Measurements from ENCODE around the gene NFATC1. TPM values are rescaled to one million over a fixed set of nuclear protein-coding genes. Genes with fewer than 3 reads are reported as not detected.
A peak's percentile ranks its signal among the peaks of the same experiment; 100 is the strongest.

The NFATC1 gene
- total and polyA plus RNA-seq, 3 experiments from 2014 or later: 36.7 to 46.7 (median 45.9) TPM

DNA sequence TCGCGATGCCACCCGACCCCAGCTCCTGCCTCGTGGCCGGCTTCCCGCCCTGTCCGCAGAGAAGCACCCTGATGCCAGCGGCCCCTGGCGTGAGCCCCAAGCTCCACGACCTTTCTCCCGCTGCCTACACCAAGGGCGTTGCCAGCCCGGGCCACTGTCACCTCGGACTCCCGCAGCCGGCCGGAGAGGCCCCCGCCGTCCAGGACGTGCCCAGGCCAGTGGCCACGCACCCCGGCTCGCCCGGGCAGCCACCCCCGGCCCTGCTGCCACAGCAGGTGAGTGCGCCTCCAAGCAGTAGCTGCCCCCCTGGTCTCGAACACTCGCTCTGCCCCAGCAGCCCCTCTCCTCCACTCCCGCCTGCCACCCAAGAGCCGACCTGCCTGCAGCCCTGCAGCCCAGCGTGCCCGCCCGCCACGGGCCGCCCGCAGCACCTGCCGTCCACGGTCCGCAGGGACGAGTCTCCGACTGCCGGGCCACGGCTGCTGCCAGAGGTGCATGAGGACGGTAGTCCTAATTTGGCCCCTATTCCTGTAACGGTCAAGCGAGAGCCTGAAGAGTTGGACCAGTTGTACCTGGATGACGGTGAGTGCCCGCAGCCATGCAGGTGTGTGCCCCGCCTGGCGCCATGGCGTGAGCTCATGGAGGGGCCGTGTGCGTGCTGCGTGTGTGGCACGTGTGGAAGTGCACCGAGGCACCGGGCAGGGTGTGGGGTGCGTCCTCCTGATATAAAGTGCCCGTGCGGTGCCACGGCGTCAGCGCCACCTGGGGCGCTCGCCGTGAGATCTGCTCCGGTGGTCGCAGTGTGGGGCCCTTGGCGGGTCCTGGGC is 90.8 kb downstream of the NFATC1 start:
- ChIA-PET POLR2A (no interaction called here), CTCF (no interaction called here)
- DNase-seq: peak in 1 of 5 donors; percentile 40
- Mint-ChIP-seq H3K27ac (no peak overlapping the region), H3K4me3 (no peak overlapping the region), H3K4me1 (peaks cover 5 to 8% (median 5%) of the 10 kb centered on the region in 3 donors), H3K36me3 (peaks cover 0 to 55% (median 5%) of the 10 kb centered on the region in 3 donors), H3K9me3 (no peaks in the 10 kb centered on the region), H3K27me3 (no peaks in the 10 kb centered on the region)
- Histone ChIP-seq H3K4me3 (ENCODE audit: low read length) (no peak overlapping the region), H3K27ac (ENCODE audit: low read depth, low read length) (no peak overlapping the region), H3K4me1 (ENCODE audit: insufficient read depth, low read length) (peaks cover 1% of the 10 kb centered on the region), H3K36me3 (ENCODE audit: insufficient read depth, low read length) (peaks cover 15% of the 10 kb centered on the region), H3K9me3 (ENCODE audit: low read length) (no peaks in the 10 kb centered on the region), H3K27me3 (ENCODE audit: insufficient read depth, low read length, poor library complexity, severe bottlenecking) (no peaks in the 10 kb centered on the region)

DNA sequence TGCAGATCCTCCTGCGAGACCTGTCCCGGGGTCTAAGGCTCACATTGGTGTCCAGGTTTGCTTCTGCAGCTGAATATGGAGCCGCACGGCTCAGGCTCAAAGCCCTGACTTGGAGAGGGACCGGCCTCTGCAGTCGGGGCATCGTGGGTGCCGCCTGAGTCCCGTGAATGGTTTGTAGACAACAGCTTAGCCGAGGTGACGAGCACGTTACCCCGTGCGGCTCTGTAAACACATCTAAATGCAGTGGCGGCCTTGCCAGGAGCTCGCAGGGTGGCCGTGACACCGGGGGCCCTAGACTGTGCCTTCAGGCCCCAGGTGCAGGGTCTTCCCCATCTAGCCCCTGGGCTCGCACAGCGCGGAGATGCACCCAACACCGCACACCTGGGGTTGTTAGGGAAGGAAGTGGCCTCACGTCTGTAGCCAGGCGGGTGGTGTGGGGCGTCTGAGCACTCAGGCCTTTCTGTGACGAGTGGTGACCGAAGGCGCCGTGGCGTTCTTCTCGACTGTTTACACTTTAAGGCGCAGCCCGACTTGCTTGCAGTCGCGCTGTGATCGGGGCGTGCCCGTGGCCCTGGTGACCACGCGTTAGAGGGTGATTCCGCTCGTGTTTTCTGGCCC is 91.6 kb downstream of the NFATC1 start:
- peaks cover 8% of the 10 kb centered on the region for H3K4me1 ChIP-seq (ENCODE audit: insufficient read depth, low read length)
- no peaks in the 10 kb centered on the region for H3K9me3 Mint-ChIP-seq
- H3K4me1 Mint-ChIP-seq: peaks cover 9 to 14% (median 10%) of the 10 kb centered on the region in 3 donors
- no peak overlapping the region for H3K4me3 ChIP-seq (ENCODE audit: low read length)
- POLR2A ChIA-PET: no interaction called here
- peak in 1 of 5 donors; percentile 42 for DNase-seq
- peaks cover 0 to 61% (median 5%) of the 10 kb centered on the region in 3 donors for H3K36me3 Mint-ChIP-seq
- H3K4me3 Mint-ChIP-seq: no peak overlapping the region
- peak overlapping the region in 1 of 8 donors; percentile 76 for H3K27ac Mint-ChIP-seq
- H3K9me3 ChIP-seq (ENCODE audit: low read length): no peaks in the 10 kb centered on the region
- CTCF ChIA-PET: no interaction called here
- H3K36me3 ChIP-seq (ENCODE audit: insufficient read depth, low read length): peaks cover 15% of the 10 kb centered on the region
- H3K27ac ChIP-seq (ENCODE audit: low read depth, low read length): no peak overlapping the region
- H3K27me3 ChIP-seq (ENCODE audit: insufficient read depth, low read length, poor library complexity, severe bottlenecking): no peaks in the 10 kb centered on the region
- H3K27me3 Mint-ChIP-seq: no peaks in the 10 kb centered on the region

DNA sequence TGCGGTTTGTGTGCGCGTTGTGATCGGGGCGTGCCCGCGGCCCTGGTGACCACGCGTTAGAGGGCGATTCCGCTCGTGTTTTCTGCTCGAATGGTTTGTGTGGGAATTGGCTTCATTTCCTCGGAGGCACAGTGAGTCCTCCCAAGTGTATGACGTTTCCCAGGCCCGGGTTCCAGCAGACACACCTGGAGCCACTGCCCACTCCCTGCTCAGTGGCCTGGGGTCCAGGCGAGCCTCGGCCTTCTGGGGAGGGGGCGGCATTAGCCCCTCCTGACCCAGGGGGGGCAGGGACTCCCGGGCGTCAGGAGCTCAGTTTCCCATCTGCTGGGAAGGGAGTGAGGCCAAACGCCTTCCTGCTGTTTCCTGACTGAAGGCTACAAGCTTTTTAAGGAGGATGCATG is 92.1 kb downstream of the NFATC1 start:
- Histone ChIP-seq H3K27me3 (ENCODE audit: insufficient read depth, low read length, poor library complexity, severe bottlenecking) (no peaks in the 10 kb centered on the region), H3K9me3 (ENCODE audit: low read length) (no peaks in the 10 kb centered on the region), H3K4me1 (ENCODE audit: insufficient read depth, low read length) (peaks cover 8% of the 10 kb centered on the region), H3K4me3 (ENCODE audit: low read length) (no peak overlapping the region), H3K36me3 (ENCODE audit: insufficient read depth, low read length) (peaks cover 15% of the 10 kb centered on the region), H3K27ac (ENCODE audit: low read depth, low read length) (no peak overlapping the region)
- peaks cover 9 to 14% (median 10%) of the 10 kb centered on the region in 3 donors for H3K4me1 Mint-ChIP-seq
- ChIA-PET POLR2A (no interaction called here), CTCF (no interaction called here)
- no peaks in the 10 kb centered on the region for H3K27me3 Mint-ChIP-seq
- peaks cover 0 to 62% (median 5%) of the 10 kb centered on the region in 3 donors for H3K36me3 Mint-ChIP-seq
- DNase-seq: peak in 1 of 5 donors; percentile 17
- no peak overlapping the region for H3K4me3 Mint-ChIP-seq
- H3K27ac Mint-ChIP-seq: peak overlapping the region in 1 of 8 donors; percentile 76
- no peaks in the 10 kb centered on the region for H3K9me3 Mint-ChIP-seq

DNA sequence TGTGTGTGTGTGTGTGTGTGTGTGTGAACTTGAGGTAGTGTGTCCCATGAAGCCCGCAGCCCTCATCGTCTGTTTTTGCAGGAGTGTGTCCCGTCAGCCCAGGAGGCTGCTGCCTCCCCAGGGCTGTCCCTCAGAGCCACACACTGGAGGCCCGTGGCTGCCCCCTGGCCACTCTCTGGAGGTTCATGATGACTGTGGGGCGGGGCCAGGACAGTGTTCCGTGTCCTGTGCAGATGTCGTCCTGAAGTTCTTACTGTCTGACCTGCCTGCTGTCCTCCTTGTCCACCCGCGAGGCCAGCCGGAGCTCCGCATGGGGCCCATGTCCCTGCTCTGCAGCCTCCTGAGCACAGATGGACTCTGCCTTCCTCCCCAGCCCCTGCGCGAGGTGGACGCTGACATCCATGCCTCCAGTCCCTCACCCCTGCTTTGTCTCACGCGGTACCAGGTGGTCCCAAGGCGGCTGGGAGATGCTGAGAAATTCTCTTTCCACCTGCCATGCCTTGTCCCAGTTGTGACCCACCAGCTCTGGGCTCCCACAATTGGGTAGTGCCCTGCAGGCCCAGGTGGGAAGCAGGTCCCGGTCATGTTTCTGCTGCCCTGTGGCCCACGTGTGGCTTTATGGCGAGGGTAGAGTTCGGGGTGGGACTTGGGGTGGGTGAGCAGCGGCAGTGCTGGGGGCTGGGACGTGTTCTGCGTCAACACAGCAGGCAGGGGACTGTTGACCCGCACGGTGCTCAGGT is 92.8 kb downstream of the NFATC1 start:
- H3K36me3 ChIP-seq (ENCODE audit: insufficient read depth, low read length): peaks cover 15% of the 10 kb centered on the region
- peaks cover 8% of the 10 kb centered on the region for H3K4me1 ChIP-seq (ENCODE audit: insufficient read depth, low read length)
- H3K27ac ChIP-seq (ENCODE audit: low read depth, low read length): no peak overlapping the region
- H3K9me3 ChIP-seq (ENCODE audit: low read length): no peaks in the 10 kb centered on the region
- DNase-seq: peak in 1 of 5 donors; percentile 41
- no peaks in the 10 kb centered on the region for H3K27me3 Mint-ChIP-seq
- peaks cover 9 to 14% (median 10%) of the 10 kb centered on the region in 3 donors for H3K4me1 Mint-ChIP-seq
- H3K27ac Mint-ChIP-seq: no peak overlapping the region
- H3K4me3 ChIP-seq (ENCODE audit: low read length): no peak overlapping the region
- ChIA-PET POLR2A (no interaction called here), CTCF (no interaction called here)
- peaks cover 0 to 63% (median 5%) of the 10 kb centered on the region in 3 donors for H3K36me3 Mint-ChIP-seq
- no peaks in the 10 kb centered on the region for H3K27me3 ChIP-seq (ENCODE audit: insufficient read depth, low read length, poor library complexity, severe bottlenecking)
- no peak overlapping the region for H3K4me3 Mint-ChIP-seq
- H3K9me3 Mint-ChIP-seq: no peaks in the 10 kb centered on the region

DNA sequence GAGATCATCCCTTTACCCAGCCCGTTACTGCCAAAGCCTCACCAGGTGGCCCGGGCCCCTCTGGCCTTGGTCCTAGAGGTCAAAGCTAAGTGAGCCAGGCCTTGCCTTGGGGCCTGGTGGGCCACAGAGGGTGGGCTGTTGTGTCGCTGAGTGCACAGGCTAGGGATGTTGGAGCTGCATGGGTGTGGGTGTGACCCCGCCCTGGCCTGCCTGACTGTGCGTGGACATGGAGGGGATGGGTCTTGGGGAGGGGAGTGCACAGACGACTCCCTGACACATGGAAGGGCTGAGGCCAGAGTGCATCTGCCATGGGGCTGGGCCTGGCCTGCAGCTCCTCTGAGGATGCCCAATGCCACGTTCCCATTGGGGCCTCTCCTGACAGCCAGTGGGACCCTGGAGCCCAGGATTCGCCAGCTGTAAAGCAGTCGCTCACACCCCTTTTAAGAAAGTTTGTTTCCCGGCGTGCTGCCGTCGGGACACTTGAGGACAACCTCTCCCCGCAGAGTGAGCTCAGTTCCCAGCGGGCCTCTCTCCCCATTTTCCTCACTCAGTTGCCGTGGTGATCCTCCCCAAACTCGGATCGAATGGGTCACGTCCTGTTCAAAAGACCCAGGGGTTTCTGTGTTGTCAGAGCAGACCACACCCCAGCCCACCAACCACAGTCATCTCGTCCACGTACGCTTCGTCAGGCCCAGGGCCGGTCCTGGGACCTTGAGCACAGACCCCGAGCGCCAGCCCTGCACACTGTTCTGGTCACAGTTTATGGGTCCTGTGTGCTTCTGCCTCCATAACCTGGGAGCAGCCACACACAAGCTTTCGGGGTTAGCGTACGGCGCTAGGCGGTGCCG is 93.5 kb downstream of the NFATC1 start:
- Histone ChIP-seq H3K4me1 (ENCODE audit: insufficient read depth, low read length) (peaks cover 8% of the 10 kb centered on the region), H3K9me3 (ENCODE audit: low read length) (no peaks in the 10 kb centered on the region), H3K4me3 (ENCODE audit: low read length) (no peak overlapping the region), H3K36me3 (ENCODE audit: insufficient read depth, low read length) (peaks cover 15% of the 10 kb centered on the region), H3K27me3 (ENCODE audit: insufficient read depth, low read length, poor library complexity, severe bottlenecking) (no peaks in the 10 kb centered on the region), H3K27ac (ENCODE audit: low read depth, low read length) (no peak overlapping the region)
- CTCF ChIA-PET: no interaction called here
- peak overlapping the region in 1 of 8 donors; percentile 83 for H3K27ac Mint-ChIP-seq
- peak in 1 of 5 donors; percentile 39 for DNase-seq
- no peaks in the 10 kb centered on the region for H3K27me3 Mint-ChIP-seq
- peaks cover 9 to 14% (median 10%) of the 10 kb centered on the region in 3 donors for H3K4me1 Mint-ChIP-seq
- H3K9me3 Mint-ChIP-seq: no peaks in the 10 kb centered on the region
- H3K4me3 Mint-ChIP-seq: no peak overlapping the region
- POLR2A ChIA-PET: no interaction called here
- H3K36me3 Mint-ChIP-seq: peaks cover 0 to 62% (median 5%) of the 10 kb centered on the region in 3 donors

DNA sequence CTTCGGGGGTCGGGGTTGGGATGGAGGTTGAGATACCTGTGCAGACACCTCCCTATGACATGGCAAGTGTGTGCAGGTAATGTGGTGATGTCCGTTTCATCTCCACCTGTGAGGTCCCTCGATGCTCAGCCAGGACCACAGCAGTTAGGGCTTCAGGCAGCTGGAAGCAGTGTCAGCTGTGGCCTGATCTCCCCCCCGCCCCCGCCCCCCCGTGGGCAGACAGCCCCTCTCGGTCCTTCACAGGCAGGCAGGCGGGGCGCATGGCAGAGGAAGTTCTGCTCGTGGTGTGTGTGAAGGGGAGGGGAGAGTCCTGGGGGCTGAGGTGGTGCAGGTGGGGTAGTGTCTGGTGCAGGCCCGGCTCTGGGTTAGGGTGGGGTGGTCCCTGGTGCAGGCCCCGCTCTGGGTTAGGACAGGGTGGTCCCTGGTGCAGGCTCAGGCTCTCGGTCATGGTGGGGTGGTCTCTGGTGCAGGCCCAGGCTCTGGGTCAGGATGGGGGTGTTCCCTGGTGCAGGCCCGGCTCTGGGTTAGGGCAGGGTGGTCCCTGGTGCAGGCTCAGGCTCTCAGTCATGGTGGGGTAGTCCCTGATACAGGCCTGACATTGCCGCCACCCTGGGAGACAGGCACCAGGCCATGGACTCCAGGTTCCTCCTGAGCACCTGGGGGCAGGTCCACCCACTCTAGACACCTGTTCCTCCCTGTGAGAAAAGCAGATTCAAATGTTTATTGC is 94.3 kb downstream of the NFATC1 start:
- Mint-ChIP-seq H3K4me3 (peak overlapping the region in 1 of 7 donors; percentile 74), H3K27ac (peak overlapping the region in 1 of 8 donors; percentile 83), H3K36me3 (peaks cover under 1 to 60% (median 3%) of the 10 kb centered on the region in 3 donors), H3K9me3 (no peaks in the 10 kb centered on the region), H3K27me3 (no peaks in the 10 kb centered on the region), H3K4me1 (peaks cover 9 to 12% (median 10%) of the 10 kb centered on the region in 3 donors)
- no peak overlapping the region for H3K4me3 ChIP-seq (ENCODE audit: low read length)
- peak in 1 of 5 donors; percentile 35 for DNase-seq
- H3K9me3 ChIP-seq (ENCODE audit: low read length): no peaks in the 10 kb centered on the region
- CTCF ChIA-PET: no interaction called here
- peaks cover 8% of the 10 kb centered on the region for H3K4me1 ChIP-seq (ENCODE audit: insufficient read depth, low read length)
- POLR2A ChIA-PET: no interaction called here
- H3K36me3 ChIP-seq (ENCODE audit: insufficient read depth, low read length): peaks cover 15% of the 10 kb centered on the region
- no peaks in the 10 kb centered on the region for H3K27me3 ChIP-seq (ENCODE audit: insufficient read depth, low read length, poor library complexity, severe bottlenecking)
- no peak overlapping the region for H3K27ac ChIP-seq (ENCODE audit: low read depth, low read length)

DNA sequence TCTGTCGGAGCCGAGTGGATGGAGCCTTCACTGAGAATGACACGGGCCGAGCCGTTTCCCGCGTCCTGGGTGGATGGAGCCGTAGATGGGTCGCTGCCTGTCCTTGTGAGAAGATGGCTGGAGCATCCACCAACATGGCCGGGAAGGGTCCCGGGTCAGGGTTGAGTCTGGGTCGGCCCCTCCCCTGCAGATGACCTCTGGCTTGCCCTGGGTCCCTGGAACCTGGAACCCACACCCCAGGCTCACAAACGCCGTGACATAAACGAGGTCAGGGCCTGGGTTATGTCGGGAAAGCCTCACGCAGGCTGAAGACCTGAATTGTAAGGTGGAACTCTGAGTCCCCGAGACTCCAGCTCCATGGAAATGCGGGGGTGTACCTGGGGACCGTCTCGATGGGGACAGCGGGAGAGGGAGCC is 94.9 kb downstream of the NFATC1 start:
- peak in 1 of 5 donors; percentile 24 for DNase-seq
- POLR2A ChIA-PET: no interaction called here
- H3K9me3 Mint-ChIP-seq: no peaks in the 10 kb centered on the region
- H3K36me3 ChIP-seq (ENCODE audit: insufficient read depth, low read length): peaks cover 15% of the 10 kb centered on the region
- no peaks in the 10 kb centered on the region for H3K9me3 ChIP-seq (ENCODE audit: low read length)
- no peak overlapping the region for H3K4me3 ChIP-seq (ENCODE audit: low read length)
- peaks cover 8% of the 10 kb centered on the region for H3K4me1 ChIP-seq (ENCODE audit: insufficient read depth, low read length)
- peaks cover 9 to 12% (median 12%) of the 10 kb centered on the region in 3 donors for H3K4me1 Mint-ChIP-seq
- CTCF ChIA-PET: no interaction called here
- H3K27ac ChIP-seq (ENCODE audit: low read depth, low read length): no peak overlapping the region
- H3K27me3 Mint-ChIP-seq: no peaks in the 10 kb centered on the region
- H3K27ac Mint-ChIP-seq: peak overlapping the region in 1 of 8 donors; percentile 73
- peak overlapping the region in 1 of 7 donors; percentile 37 for H3K4me3 Mint-ChIP-seq
- H3K36me3 Mint-ChIP-seq: peaks cover 6 to 62% (median 6%) of the 10 kb centered on the region in 3 donors
- no peaks in the 10 kb centered on the region for H3K27me3 ChIP-seq (ENCODE audit: insufficient read depth, low read length, poor library complexity, severe bottlenecking)

Measured in CD8-positive, alpha-beta memory T cell (primary cell).